PFSK-1 (cell line): ENCODE results near the gene AJAP1.

Experiments
- FOXP2 ChIP-seq: optimal IDR thresholded peaks from 2 replicates; pipeline ENCODE3; 2011; ENCODE audit warnings: borderline replicate concordance, control low read depth, inconsistent platforms; ENCODE audit not compliant: insufficient read depth; ENCODE audit errors: extremely low read length, extremely low read depth
- POLR2AphosphoS5 ChIP-seq: IDR thresholded peaks from 2 replicates; pipeline ENCODE4 v1.6.1; 2012; ENCODE audit warnings: low read depth, mild to moderate bottlenecking, control low read depth, low read length, moderate library complexity
- SIN3A ChIP-seq: IDR thresholded peaks from 2 replicates; pipeline ENCODE4 v1.6.1; 2012; ENCODE audit warnings: mild to moderate bottlenecking, low read length, moderate library complexity, borderline replicate concordance; ENCODE audit not compliant: insufficient read depth
- TAF1 ChIP-seq: IDR thresholded peaks from 2 replicates; pipeline ENCODE4 v1.6.1; 2012; ENCODE audit warnings: low read length, control low read depth, borderline replicate concordance; ENCODE audit not compliant: insufficient read depth
- TF ChIP-seq, protein P1 (sequence below), 2 experiments: IDR thresholded peaks; 2 replicates each; pipeline versions ENCODE4 v1.6.1 to v1.8.0; 2011 to 2012; ENCODE audit warnings: low read depth in 2 of 2, low read length in 2 of 2, control low read depth in 1 of 2, inconsistent platforms in 1 of 2, mild to moderate bottlenecking in 1 of 2, moderate library complexity in 1 of 2; ENCODE audit not compliant: insufficient read depth in 1 of 2

DNA sequence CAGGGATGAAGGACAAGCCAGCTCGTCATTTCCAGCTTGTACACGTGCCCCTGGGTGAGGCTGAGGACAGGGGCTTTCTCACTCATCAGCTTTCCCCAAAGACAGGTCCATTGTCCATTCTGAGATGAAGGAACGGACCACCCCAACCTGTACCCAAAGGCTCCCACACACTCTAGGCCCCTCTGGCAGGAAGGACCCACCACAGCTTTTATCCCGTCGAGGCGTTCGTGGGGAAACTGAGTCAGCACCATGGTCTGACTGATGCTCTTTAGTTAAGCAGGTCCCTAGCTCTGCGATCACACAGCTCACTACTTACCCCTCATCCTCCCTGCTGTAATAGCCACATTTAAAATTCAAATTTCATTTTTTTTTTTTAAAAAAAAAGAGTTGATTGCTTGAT is 117.3 kb downstream of the AJAP1 start:
- TF ChIP-seq FOXP2: no peak
- TF ChIP-seq, protein P1, sequence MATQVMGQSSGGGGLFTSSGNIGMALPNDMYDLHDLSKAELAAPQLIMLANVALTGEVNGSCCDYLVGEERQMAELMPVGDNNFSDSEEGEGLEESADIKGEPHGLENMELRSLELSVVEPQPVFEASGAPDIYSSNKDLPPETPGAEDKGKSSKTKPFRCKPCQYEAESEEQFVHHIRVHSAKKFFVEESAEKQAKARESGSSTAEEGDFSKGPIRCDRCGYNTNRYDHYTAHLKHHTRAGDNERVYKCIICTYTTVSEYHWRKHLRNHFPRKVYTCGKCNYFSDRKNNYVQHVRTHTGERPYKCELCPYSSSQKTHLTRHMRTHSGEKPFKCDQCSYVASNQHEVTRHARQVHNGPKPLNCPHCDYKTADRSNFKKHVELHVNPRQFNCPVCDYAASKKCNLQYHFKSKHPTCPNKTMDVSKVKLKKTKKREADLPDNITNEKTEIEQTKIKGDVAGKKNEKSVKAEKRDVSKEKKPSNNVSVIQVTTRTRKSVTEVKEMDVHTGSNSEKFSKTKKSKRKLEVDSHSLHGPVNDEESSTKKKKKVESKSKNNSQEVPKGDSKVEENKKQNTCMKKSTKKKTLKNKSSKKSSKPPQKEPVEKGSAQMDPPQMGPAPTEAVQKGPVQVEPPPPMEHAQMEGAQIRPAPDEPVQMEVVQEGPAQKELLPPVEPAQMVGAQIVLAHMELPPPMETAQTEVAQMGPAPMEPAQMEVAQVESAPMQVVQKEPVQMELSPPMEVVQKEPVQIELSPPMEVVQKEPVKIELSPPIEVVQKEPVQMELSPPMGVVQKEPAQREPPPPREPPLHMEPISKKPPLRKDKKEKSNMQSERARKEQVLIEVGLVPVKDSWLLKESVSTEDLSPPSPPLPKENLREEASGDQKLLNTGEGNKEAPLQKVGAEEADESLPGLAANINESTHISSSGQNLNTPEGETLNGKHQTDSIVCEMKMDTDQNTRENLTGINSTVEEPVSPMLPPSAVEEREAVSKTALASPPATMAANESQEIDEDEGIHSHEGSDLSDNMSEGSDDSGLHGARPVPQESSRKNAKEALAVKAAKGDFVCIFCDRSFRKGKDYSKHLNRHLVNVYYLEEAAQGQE (IDR thresholded peaks at IDR 0.05; ENCODE audit: insufficient read depth in 1 of 2, low read depth in 2 of 2, low read length in 2 of 2): no peak
- no peak for TF ChIP-seq SIN3A
- no peak for TF ChIP-seq POLR2AphosphoS5
- TF ChIP-seq TAF1: no peak
